Suprapubic skin (tissue), 4 donors: ENCODE measurements around the gene TMEM128. TPM values are rescaled to one million over a fixed set of nuclear protein-coding genes. Genes with fewer than 3 reads are reported as not detected.
"Not testable (repeated sequence)": the region's sequence is repeated elsewhere in the genome, so short reads cannot be mapped to it uniquely, and the experiment has no call there.

Source experiments
- DNase-seq, 2 donors: peaks; one replicate each; pipeline ENCODE4 v3.0.0-alpha.2; 2019; ENCODE audit warnings: low spot score in 2 of 2
- H3K27ac ChIP-seq: fragments of 200-600 bp; sonication (generic); one replicate; pipeline ENCODE4 v1.5.1; 2019
- H3K27me3 ChIP-seq: fragments of 200-600 bp; sonication (generic); one replicate; pipeline ENCODE4 v1.5.1; 2019
- H3K36me3 ChIP-seq: fragments of 200-600 bp; sonication (generic); one replicate; pipeline ENCODE4 v1.5.1; 2019
- H3K4me1 ChIP-seq: fragments of 200-600 bp; sonication (generic); one replicate; pipeline ENCODE4 v1.5.1; 2019
- H3K4me3 ChIP-seq: fragments of 200-600 bp; sonication (generic); one replicate; pipeline ENCODE4 v1.5.1; 2019; ENCODE audit warnings: mild to moderate bottlenecking
- H3K9me3 ChIP-seq: fragments of 200-600 bp; sonication (generic); one replicate; pipeline ENCODE4 v1.5.1; 2019
- CTCF ChIP-seq, 2 donors: fragments of 200-600 bp in 1 of 2; fragments of 450-650 bp in 1 of 2; sonication (generic) in 1 of 2; IDR thresholded peaks; one replicate each; pipeline ENCODE4 v1.5.1; 2016 to 2019; ENCODE audit warnings: antibody characterized with exemption in 2 of 2, mild to moderate bottlenecking in 1 of 2, moderate library complexity in 1 of 2
- EP300 ChIP-seq: sonication (generic); formaldehyde crosslinking; IDR thresholded peaks from one replicate; pipeline ENCODE4 v1.6.1; 2017; ENCODE audit warnings: antibody characterized with exemption
- POLR2A ChIP-seq, 2 donors: fragments of 450-650 bp; IDR thresholded peaks; one replicate each; pipeline ENCODE4 v1.6.1; 2017; ENCODE audit warnings: antibody characterized with exemption in 2 of 2, mild to moderate bottlenecking in 2 of 2, moderate library complexity in 2 of 2
- POLR2AphosphoS5 ChIP-seq, 3 donors: sonication (generic); formaldehyde crosslinking; IDR thresholded peaks; one replicate each; pipeline ENCODE4 v1.6.1; 2017; ENCODE audit warnings: antibody characterized with exemption in 3 of 3
- WGBS: methylation state at CpG from one replicate; pipeline ENCODE4 v1.1.5; 2018; 5-methylcytosine and 5-hydroxymethylcytosine counted together
- total RNA-seq, 4 donors: library from RNA; depleted of rRNA; stranded (reverse); fragments of >200 nt; gene quantifications; one replicate each; pipeline ENCODE4 v1.1.0, GENCODE V29; 2016

The TMEM128 gene
- total RNA-seq, 4 donors from 2014 or later = 12.6 to 19.5 (median 17.1) TPM

DNA sequence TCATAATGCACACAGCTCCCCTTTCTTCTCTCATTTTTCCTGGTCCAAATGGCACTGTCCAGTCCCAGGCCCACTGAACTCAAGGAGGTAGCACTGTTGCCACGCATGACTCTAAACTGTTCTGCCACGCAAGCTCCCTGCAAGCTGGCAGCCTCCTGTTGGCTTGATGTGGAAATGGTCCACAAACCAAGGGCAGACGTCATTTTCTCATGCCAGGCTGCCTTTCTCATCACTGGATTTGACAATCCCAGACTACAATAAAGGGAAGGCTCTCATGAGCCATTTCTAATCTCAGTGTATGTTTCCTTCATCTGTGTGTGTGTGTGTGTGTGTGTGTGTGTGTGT, 43.6 kb downstream of the TMEM128 start:
- TF ChIP-seq EP300 (no peak), CTCF (IDR thresholded peaks at IDR 0.05) (no peak), POLR2A (IDR thresholded peaks at IDR 0.05) (no peak), POLR2AphosphoS5 (IDR thresholded peaks at IDR 0.05) (no peak)
- Histone ChIP-seq H3K36me3 (no peaks in the 10 kb centered on the region), H3K27me3 (peaks cover 12% of the 10 kb centered on the region), H3K4me1 (peaks cover 9% of the 10 kb centered on the region), H3K4me3 (no peak overlapping the region), H3K9me3 (no peaks in the 10 kb centered on the region), H3K27ac (no peak overlapping the region)
- 35% methylated on average over 3 of the region's 3 CpGs for WGBS
- no peak for DNase-seq

DNA sequence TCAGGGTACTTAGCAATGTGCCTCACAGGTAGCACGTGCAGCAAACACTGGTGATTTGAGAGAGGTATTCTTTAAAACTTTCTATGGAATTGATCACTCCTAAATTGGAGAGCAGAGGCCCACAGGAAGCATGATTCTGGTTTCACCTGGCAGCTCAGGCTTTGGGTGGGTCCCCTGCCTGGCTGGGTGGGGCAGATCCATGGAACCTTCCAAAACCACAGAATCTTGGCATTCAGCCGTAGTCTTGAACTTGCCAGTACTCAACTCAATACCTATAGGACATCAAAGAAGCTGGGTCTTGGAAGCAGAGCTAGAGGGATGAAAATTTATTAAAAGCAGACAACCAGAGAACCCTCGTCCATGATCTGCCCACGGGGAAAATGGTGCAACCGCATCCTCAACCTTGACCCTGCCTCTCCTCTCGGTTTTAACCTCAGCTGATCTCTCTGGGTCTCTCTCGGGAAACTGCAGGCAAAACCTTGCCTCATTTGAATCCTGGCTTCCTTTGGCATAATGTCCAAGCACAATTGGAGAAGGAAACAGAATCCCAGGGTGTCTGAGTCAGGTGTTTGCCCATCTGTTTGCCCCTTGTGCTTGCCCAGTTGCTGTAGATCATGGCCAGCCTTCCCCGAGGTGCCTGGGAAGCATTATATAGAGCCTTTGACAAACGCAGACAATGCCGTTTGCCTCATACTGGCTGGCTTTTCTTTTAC, 44.2 kb downstream of the TMEM128 start:
- no peak for DNase-seq
- H3K27me3 ChIP-seq = peaks cover 11% of the 10 kb centered on the region
- WGBS = 47% methylated on average over 10 of the region's 10 CpGs
- H3K4me1 ChIP-seq = peaks cover 9% of the 10 kb centered on the region
- no peaks in the 10 kb centered on the region for H3K36me3 ChIP-seq
- TF ChIP-seq EP300 = no peak
- no peak for TF ChIP-seq POLR2A (IDR thresholded peaks at IDR 0.05)
- TF ChIP-seq CTCF (IDR thresholded peaks at IDR 0.05) = no peak
- no peak for TF ChIP-seq POLR2AphosphoS5 (IDR thresholded peaks at IDR 0.05)
- H3K9me3 ChIP-seq = no peaks in the 10 kb centered on the region
- H3K27ac ChIP-seq = no peak overlapping the region
- no peak overlapping the region for H3K4me3 ChIP-seq

DNA sequence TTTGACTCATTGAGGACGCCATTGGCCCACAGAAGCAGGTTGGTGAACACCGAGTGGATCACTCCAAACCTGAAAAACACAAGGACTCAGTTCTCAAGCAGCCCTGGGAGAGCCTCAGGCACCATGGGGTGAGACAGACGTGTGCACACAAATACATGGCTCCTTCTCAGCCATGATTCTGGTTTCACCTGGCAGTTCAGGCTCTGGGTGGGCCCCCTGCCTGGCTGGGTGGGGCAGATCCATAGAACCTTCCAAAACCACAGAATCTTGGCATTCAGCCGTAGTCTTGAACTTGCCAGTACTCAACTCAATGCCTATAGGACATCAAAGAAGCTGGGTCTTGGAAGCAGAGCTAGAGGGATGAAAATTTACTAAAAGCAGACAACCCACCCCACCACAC, 45.5 kb downstream of the TMEM128 start:
- Histone ChIP-seq H3K4me1 (peaks cover 9% of the 10 kb centered on the region), H3K27ac (no peak overlapping the region)
- WGBS = 53% methylated on average over 3 of the region's 4 CpGs

DNA sequence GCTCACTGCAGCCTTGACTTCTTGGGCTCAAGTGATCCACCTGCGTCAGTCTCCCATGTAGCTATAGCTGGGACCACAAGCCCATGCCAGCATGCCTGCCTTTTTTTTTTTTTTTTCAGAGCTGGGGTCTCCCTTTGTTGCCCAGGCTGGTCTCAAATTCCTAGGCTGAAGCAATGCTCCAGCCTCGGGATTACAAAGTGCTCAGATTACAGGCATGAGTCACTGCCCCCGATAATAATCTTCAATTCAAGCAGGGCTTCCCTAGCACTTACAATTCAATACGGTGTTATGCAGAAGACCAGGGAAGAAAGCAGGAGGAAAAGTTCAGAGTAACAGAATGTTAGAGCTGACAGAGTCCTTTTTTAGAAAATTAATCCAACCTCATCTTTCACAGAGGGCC, 47.4 kb downstream of the TMEM128 start:
- TF ChIP-seq POLR2A (IDR thresholded peaks at IDR 0.05) = no peak
- no peak for TF ChIP-seq CTCF (IDR thresholded peaks at IDR 0.05)
- TF ChIP-seq POLR2AphosphoS5 (IDR thresholded peaks at IDR 0.05) = no peak
- TF ChIP-seq EP300 = no peak
- no peak overlapping the region for H3K4me3 ChIP-seq
- H3K27ac ChIP-seq = no peak overlapping the region
- peaks cover 9% of the 10 kb centered on the region for H3K4me1 ChIP-seq
- no peaks in the 10 kb centered on the region for H3K36me3 ChIP-seq
- H3K27me3 ChIP-seq = peaks cover 10% of the 10 kb centered on the region
- no peaks in the 10 kb centered on the region for H3K9me3 ChIP-seq
- WGBS = 49% methylated on average over 4 of the region's 4 CpGs
- DNase-seq = no peak

More for the DNA sequence above, 45.5 kb downstream of the TMEM128 start:
- Histone ChIP-seq H3K27me3 (peaks cover 14% of the 10 kb centered on the region), H3K9me3 (no peaks in the 10 kb centered on the region), H3K36me3 (no peaks in the 10 kb centered on the region), H3K4me3 (no peak overlapping the region)
- no peak for DNase-seq
- no peak for TF ChIP-seq POLR2AphosphoS5 (IDR thresholded peaks at IDR 0.05)
- no peak for TF ChIP-seq EP300
- TF ChIP-seq CTCF (IDR thresholded peaks at IDR 0.05) = no peak
- no peak for TF ChIP-seq POLR2A (IDR thresholded peaks at IDR 0.05)

DNA sequence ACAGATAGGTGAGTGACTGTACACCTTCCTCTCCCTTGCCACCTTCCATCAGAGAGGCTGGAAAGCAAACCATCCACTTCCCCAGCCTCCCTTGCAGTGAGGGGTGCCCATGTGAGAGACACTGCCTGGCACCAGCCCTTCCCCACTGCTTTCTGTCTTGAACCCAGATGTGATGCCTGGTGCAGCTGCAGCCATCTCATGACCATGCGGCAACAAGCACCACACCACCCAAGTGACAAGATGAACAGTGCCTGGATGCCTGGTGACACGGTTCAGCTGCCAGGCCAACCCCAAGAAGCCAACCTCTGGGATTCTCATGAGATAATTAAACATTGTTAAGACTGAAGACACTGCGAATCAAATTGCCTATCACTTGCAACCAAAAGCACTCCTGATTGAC, 52.7 kb downstream of the TMEM128 start:
- no peak overlapping the region for H3K27ac ChIP-seq
- H3K4me3 ChIP-seq = no peak overlapping the region
- TF ChIP-seq EP300 (no peak), POLR2A (IDR thresholded peaks at IDR 0.05) (no peak), CTCF (IDR thresholded peaks at IDR 0.05) (no peak), POLR2AphosphoS5 (IDR thresholded peaks at IDR 0.05) (no peak)
- H3K4me1 ChIP-seq = no peaks in the 10 kb centered on the region
- 92% methylated on average over 3 of the region's 3 CpGs for WGBS
- H3K36me3 ChIP-seq = no peaks in the 10 kb centered on the region
- H3K27me3 ChIP-seq = peaks cover 9% of the 10 kb centered on the region
- no peaks in the 10 kb centered on the region for H3K9me3 ChIP-seq
- DNase-seq = no peak

GRCh38 chr4:4188557-4188956, 59.5 kb downstream of the TMEM128 start:
- not testable (repeated sequence) for H3K9me3 ChIP-seq, H3K27ac ChIP-seq, H3K4me1 ChIP-seq, DNase-seq, H3K4me3 ChIP-seq, H3K36me3 ChIP-seq
- H3K27me3 ChIP-seq = peaks cover 11% of the 10 kb centered on the region
- WGBS = 84% methylated on average over 3 of the region's 3 CpGs
